Measurements from ENCODE around the gene ALKBH2. TPM values are rescaled to one million over a fixed set of nuclear protein-coding genes. Genes with fewer than 3 reads are reported as not detected.
A peak's percentile ranks its signal among the peaks of the same experiment; 100 is the strongest.
"Not testable (repeated sequence)": the region's sequence is repeated elsewhere in the genome, so short reads cannot be mapped to it uniquely, and the experiment has no call there.

The ALKBH2 gene
- total RNA-seq, 3 donors from 2014 or later (not counting 1 experiment from before 2014, with no cell fraction given), result 10.9 to 12.6 (median 11.9) TPM

- Histone ChIP-seq H3K27me3 (ENCODE audit: control insufficient read depth, insufficient read depth, low read length) (no peaks in the 10 kb centered on the region), H3K4me1 (ENCODE audit: control insufficient read depth, insufficient read depth, low read length) (peaks cover 23% of the 10 kb centered on the region), H3K9me3 (ENCODE audit: control insufficient read depth, insufficient read depth, low read length) (no peaks in the 10 kb centered on the region), H3K27ac (ENCODE audit: low read length) (peak overlapping the region; percentile 94), H3K4me3 (ENCODE audit: low read length) (no peak overlapping the region), H3K36me3 (ENCODE audit: control insufficient read depth, insufficient read depth, low read length) (peaks cover 5% of the 10 kb centered on the region)
- no peak overlapping the region for H3K4me3 Mint-ChIP-seq
- H3K27me3 Mint-ChIP-seq (ENCODE audit: low read depth in 2 of 2), result no peaks in the 10 kb centered on the region
- H3K27ac Mint-ChIP-seq, result peak overlapping the region; percentile 94 to 97
- TF ChIP-seq CTCF (IDR thresholded peaks at IDR 0.05), result no peak
- intact Hi-C loops (cut with micrococcal nuclease), result loop anchor here (5.0 to 10.0 kb wide), 2 partner anchors 320 to 422 kb away; partner anchors contain the start of genes CORO1C and SELPLG
- no peaks in the 10 kb centered on the region for H3K36me3 Mint-ChIP-seq
- ATAC-seq, result no peak
- no peaks in the 10 kb centered on the region for H3K9me3 Mint-ChIP-seq
- peaks cover 23 to 27% of the 10 kb centered on the region in 2 donors for H3K4me1 Mint-ChIP-seq
- no peak for DNase-seq
Measured at GRCh38 chr12:109054520-109054919, 38.8 kb downstream of the ALKBH2 start.

- H3K36me3 Mint-ChIP-seq; ATAC-seq; DNase-seq; H3K27me3 ChIP-seq (ENCODE audit: control insufficient read depth, insufficient read depth, low read length); H3K27me3 Mint-ChIP-seq (ENCODE audit: low read depth in 2 of 2); H3K9me3 Mint-ChIP-seq; H3K36me3 ChIP-seq (ENCODE audit: control insufficient read depth, insufficient read depth, low read length); H3K9me3 ChIP-seq (ENCODE audit: control insufficient read depth, insufficient read depth, low read length): not testable (repeated sequence)
- H3K27ac Mint-ChIP-seq, result peak overlapping the region; percentile 94 to 97
- H3K27ac ChIP-seq (ENCODE audit: low read length), result peak overlapping the region; percentile 94
- peak overlapping the region; percentile 87 for H3K4me3 ChIP-seq (ENCODE audit: low read length)
- WGBS (ENCODE audit: insufficient coverage), result 96% methylated on average over 2 of the region's 4 CpGs
- peak overlapping the region; percentile 99 for H3K4me3 Mint-ChIP-seq
- H3K4me1 ChIP-seq (ENCODE audit: control insufficient read depth, insufficient read depth, low read length), result peaks cover 23% of the 10 kb centered on the region
- intact Hi-C loops (cut with micrococcal nuclease), result loop anchor here (5.0 to 10.0 kb wide), 2 partner anchors 319 to 422 kb away; partner anchors contain the start of genes CORO1C and SELPLG
- H3K4me1 Mint-ChIP-seq, result peaks cover 23 to 27% of the 10 kb centered on the region in 2 donors
Measured at GRCh38 chr12:109054124-109054513, 39.2 kb downstream of the ALKBH2 start.

- peak overlapping the region; percentile 94 to 97 for H3K27ac Mint-ChIP-seq
- peaks cover 23% of the 10 kb centered on the region for H3K4me1 ChIP-seq (ENCODE audit: control insufficient read depth, insufficient read depth, low read length)
- no peaks in the 10 kb centered on the region for H3K27me3 ChIP-seq (ENCODE audit: control insufficient read depth, insufficient read depth, low read length)
- H3K9me3 Mint-ChIP-seq, result no peaks in the 10 kb centered on the region
- H3K36me3 ChIP-seq (ENCODE audit: control insufficient read depth, insufficient read depth, low read length), result no peaks in the 10 kb centered on the region
- ATAC-seq, result peak; percentile 60 to 70 (median 65)
- H3K4me3 ChIP-seq (ENCODE audit: low read length), result peak overlapping the region; percentile 87
- H3K27ac ChIP-seq (ENCODE audit: low read length), result peak overlapping the region; percentile 94
- TF ChIP-seq CTCF (IDR thresholded peaks at IDR 0.05), result no peak
- H3K4me3 Mint-ChIP-seq, result peak overlapping the region; percentile 99
- DNase-seq, result peak; percentile 23 to 73
- H3K27me3 Mint-ChIP-seq (ENCODE audit: low read depth in 2 of 2), result no peaks in the 10 kb centered on the region
- no peaks in the 10 kb centered on the region for H3K36me3 Mint-ChIP-seq
- no peaks in the 10 kb centered on the region for H3K9me3 ChIP-seq (ENCODE audit: control insufficient read depth, insufficient read depth, low read length)
- WGBS (ENCODE audit: insufficient coverage), result 15% methylated on average over 9 of the region's 9 CpGs
- intact Hi-C loops (cut with micrococcal nuclease), result loop anchor here (1.0 to 10.0 kb wide), 5 partner anchors 40 to 493 kb away; partner anchors contain the start of genes ALKBH2, CORO1C, SART3 and SELPLG
- peaks cover 23 to 27% of the 10 kb centered on the region in 2 donors for H3K4me1 Mint-ChIP-seq
Measured at GRCh38 chr12:109053382-109054123, 39.7 kb downstream of the ALKBH2 start.

Measured in natural killer cell (primary cell).